Duodenal mucosa (tissue), 2 donors: ENCODE data around the gene UQCR11.

Source experiments
- H3K27ac ChIP-seq: one replicate; pipeline ENCODE4 v1.7.0; 2013; ENCODE audit warnings: low read depth, low read length
- H3K27me3 ChIP-seq, 2 donors: one replicate each; pipeline ENCODE4 v1.7.0; 2013; ENCODE audit warnings: low read length in 2 of 2, control low read depth in 1 of 2; ENCODE audit not compliant: insufficient read depth in 2 of 2, control insufficient read depth in 1 of 2
- H3K36me3 ChIP-seq, 2 donors: one replicate each; pipeline ENCODE4 v1.7.0; 2013; ENCODE audit warnings: low read length in 2 of 2, control low read depth in 1 of 2; ENCODE audit not compliant: insufficient read depth in 2 of 2, control insufficient read depth in 1 of 2
- H3K4me1 ChIP-seq, 2 donors: one replicate each; pipeline ENCODE4 v1.7.0; 2013; ENCODE audit warnings: low read length in 2 of 2, control low read depth in 1 of 2; ENCODE audit not compliant: insufficient read depth in 2 of 2, control insufficient read depth in 1 of 2
- H3K4me3 ChIP-seq, 2 donors: one replicate each; pipeline ENCODE4 v1.7.0; 2013; ENCODE audit warnings: low read length in 2 of 2, low read depth in 1 of 2
- H3K9ac ChIP-seq, 2 donors: one replicate each; pipeline ENCODE4 v1.7.0; 2013; ENCODE audit warnings: low read length in 2 of 2, low read depth in 1 of 2
- H3K9me3 ChIP-seq, 2 donors: one replicate each; pipeline ENCODE4 v1.7.0; 2013; ENCODE audit warnings: low read length in 2 of 2, control low read depth in 1 of 2; ENCODE audit not compliant: control insufficient read depth in 1 of 2

The UQCR11 gene

DNA sequence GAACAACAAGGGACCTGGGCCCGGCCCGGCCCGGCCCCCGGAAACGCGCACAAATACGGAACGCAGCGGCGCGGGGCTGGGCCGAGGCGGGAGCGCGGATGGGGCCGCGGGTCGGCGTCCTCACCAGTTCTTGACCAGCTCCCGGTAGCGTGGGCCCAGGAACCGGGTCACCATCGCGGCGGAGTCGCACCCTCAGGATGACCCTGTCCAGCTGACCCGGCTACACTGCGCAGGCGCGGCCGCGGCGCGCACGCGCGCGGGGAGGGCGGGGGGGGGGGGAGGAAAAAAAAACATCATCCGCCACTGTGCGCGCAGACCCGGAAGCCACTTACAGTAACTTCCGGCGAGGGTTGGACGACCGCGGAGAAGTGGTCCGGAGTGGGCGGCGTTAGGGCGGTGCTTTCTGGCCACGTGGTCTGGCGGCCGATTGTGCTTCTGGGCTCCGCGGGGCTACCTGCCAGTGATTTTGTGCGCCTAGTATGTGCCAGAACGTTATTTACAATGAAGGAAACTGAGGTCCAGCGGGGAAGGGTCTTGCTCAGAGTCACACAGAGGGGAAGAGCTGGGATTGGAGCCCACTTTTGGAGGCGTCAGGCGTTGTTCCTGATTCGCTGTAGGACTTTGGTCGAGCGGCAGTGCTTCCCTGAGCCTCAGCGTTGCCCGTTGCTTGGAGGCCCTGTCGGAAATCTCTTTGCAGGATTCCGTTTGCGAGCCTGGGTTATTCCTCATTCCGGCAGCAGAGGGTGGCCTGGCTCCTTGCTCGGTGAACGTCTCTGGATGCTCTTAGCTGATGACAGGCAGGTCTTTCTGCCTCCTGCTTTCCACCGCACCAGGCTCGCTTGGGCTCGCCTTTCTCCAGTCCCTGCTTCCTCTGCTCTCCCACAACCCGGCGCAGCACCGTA is at the start of gene UQCR11:
TSS of gene UQCR11 (minus strand) at position 227 of the 902 bp plus-strand sequence. CDS start at position 174, 53 bp downstream.
- H3K36me3 ChIP-seq: peaks cover 0 to 12% of the 10 kb centered on the region in 2 donors
- H3K4me1 ChIP-seq: peaks cover 11 to 37% of the 10 kb centered on the region in 2 donors
- peak within 1 kb of the TSS; percentile 92 to 97 for H3K4me3 ChIP-seq
- H3K27me3 ChIP-seq: no peaks in the 10 kb centered on the region
- peak within 1 kb of the TSS; percentile 91 for H3K9ac ChIP-seq
- H3K9me3 ChIP-seq: no peaks in the 10 kb centered on the region
- peak within 1 kb of the TSS; percentile 89 for H3K27ac ChIP-seq

DNA sequence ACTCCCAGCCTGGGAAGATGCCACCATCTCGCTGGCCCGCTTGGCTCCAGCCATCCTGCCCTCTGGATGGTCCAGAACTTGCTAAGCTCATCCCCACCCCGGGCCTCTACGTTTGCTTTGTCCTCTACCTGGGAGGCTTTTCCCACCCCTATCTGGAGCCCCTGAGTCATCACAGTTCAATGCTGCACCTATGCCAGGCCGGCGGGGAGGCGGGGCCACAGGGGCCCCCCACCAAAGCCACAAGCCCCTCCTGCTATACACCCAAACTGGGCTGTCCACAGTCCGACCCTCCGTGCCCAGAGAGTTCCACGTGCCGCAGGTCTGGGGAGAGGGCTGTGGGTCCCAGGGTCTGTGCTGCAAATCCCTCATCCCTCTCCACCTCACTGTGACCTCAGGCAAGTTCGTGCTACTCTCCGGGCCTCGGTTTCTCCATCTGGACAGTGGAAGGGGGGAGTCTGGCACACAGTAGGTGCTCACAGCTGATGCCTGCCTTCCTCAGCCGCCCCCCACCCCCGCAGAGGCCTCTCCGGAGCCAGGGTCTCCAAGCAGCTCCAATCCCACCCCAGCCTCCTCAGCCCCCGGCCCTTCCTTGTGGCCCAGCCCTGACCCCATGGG is 49.0 kb upstream of the UQCR11 start:
- H3K9ac ChIP-seq: no peak overlapping the region
- H3K4me1 ChIP-seq: peaks cover 0 to 3% of the 10 kb centered on the region in 2 donors
- H3K9me3 ChIP-seq: no peaks in the 10 kb centered on the region
- peaks cover 0 to 1% of the 10 kb centered on the region in 2 donors for H3K36me3 ChIP-seq
- no peak overlapping the region for H3K4me3 ChIP-seq
- peaks cover 0 to 4% of the 10 kb centered on the region in 2 donors for H3K27me3 ChIP-seq
- no peak overlapping the region for H3K27ac ChIP-seq

DNA sequence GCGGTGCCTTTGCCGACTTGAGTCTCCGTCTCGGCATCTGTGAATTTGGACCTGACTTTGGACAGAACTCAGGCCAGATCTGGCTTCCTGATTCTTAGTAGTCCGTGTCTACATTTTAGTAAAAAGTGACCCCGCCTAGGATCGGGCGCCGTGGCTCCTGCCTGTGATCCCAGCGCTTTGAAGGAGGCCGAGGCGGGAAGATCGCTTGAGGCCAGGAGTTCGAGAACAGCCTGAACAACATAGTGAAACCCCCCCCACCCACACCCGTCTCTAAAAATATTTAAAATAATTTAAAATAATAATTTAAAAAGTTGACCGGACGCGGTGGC is 48.0 kb upstream of the UQCR11 start:
- Histone ChIP-seq H3K27ac (peak overlapping the region; percentile 44), H3K4me1 (peaks cover 0 to 3% of the 10 kb centered on the region in 2 donors), H3K27me3 (peaks cover 0 to under 1% of the 10 kb centered on the region in 2 donors), H3K36me3 (peaks cover 0 to 6% of the 10 kb centered on the region in 2 donors), H3K4me3 (peak overlapping the region; percentile 75 to 77), H3K9ac (peak overlapping the region; percentile 60 to 84), H3K9me3 (no peaks in the 10 kb centered on the region)

DNA sequence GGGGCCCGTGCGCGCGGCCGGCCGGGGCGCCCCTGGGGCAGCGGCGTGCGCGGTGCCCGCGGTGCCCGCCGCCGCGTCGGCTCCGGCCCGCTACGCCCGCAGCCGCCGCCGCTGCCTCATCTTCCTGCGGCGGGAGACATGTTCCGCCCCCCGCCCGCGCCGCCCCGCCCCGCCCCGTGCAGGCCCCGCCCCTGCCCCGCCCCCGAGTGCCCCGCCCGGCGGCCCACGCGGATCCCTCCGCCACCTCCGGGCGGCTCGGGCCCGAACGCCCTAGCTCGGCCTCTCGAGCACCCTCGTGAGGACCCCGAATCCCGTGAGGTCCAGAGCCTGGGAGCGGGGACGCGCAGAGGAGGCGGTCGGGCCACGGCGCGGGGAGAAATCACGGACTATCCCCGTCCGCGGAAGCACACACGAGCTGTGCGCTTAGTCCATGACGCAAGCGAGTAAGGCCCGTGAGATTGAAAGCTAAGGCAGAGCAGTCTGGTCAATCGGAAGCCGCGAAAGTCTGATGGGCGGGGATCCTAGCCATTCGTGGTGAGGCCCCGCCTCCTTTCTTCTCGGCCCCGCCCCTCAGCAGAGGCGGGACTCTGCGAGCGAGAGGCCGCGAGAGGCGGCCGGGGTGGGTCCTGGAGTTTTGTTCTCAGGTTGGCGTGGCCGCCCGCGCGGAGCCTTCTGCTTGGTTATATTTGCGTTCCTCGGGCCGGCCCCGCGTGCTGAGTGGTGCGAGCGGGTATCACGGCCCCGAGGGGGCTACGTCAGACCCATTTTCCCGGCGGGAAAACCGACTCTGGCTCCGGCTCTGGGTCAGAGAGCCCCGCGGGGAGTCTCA is 47.4 kb upstream of the UQCR11 start, which contains the start of gene TCF3:
TSS of gene TCF3 (minus strand) at position 145 of the 829 bp plus-strand sequence. CDS start 2,367 bp downstream, outside the sequence.
- Histone ChIP-seq H3K27me3 (no peaks in the 10 kb centered on the region), H3K4me1 (peaks cover 0 to 3% of the 10 kb centered on the region in 2 donors), H3K27ac (peak within 1 kb of the TSS; percentile 99), H3K4me3 (peak within 1 kb of the TSS; percentile 75 to 78), H3K36me3 (peaks cover 0 to 11% of the 10 kb centered on the region in 2 donors), H3K9me3 (no peaks in the 10 kb centered on the region), H3K9ac (peak within 1 kb of the TSS; percentile 77 to 84)

DNA sequence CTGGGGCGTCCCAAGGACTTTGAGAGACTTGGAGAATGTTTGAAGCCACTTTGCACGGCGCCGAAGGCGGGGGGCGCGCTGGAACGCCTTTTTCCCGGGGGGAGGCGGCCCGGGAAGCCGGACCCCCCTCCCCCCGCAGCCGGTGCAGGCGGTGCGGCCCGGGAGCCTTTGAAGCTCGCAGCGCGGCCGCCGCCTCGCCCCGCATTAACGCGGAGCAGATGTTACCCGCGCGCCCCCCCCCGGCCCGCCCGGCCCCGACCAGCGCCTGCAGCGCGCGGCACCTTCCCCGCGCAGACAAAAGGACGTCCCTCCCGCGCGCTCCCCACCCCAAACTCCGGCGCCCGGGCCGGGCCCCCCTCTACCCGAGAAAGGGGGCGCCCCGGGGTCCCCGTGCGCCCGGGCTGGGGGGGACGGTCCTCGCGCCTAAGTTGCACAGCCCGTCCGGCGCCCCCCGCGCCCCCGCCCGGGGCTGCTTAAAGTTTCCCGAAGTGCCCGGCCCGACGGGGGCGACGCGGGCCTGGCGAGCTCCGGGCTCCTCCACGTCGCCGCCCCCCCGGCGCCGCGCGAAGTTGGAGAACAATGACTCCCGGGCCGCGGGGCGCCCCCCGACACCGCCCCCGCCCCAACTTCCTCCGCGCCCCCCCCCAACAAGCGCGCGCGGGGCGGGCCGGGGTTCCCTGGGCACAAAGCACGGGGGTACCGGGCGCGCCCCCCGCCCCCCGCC is 46.5 kb upstream of the UQCR11 start:
- H3K4me1 ChIP-seq: peaks cover 0 to 3% of the 10 kb centered on the region in 2 donors
- peak overlapping the region; percentile 46 to 47 for H3K9ac ChIP-seq
- peak overlapping the region; percentile 57 to 61 for H3K4me3 ChIP-seq
- H3K27me3 ChIP-seq: no peaks in the 10 kb centered on the region
- H3K9me3 ChIP-seq: no peaks in the 10 kb centered on the region
- peak overlapping the region; percentile 32 for H3K27ac ChIP-seq
- peaks cover 0 to 18% of the 10 kb centered on the region in 2 donors for H3K36me3 ChIP-seq

DNA sequence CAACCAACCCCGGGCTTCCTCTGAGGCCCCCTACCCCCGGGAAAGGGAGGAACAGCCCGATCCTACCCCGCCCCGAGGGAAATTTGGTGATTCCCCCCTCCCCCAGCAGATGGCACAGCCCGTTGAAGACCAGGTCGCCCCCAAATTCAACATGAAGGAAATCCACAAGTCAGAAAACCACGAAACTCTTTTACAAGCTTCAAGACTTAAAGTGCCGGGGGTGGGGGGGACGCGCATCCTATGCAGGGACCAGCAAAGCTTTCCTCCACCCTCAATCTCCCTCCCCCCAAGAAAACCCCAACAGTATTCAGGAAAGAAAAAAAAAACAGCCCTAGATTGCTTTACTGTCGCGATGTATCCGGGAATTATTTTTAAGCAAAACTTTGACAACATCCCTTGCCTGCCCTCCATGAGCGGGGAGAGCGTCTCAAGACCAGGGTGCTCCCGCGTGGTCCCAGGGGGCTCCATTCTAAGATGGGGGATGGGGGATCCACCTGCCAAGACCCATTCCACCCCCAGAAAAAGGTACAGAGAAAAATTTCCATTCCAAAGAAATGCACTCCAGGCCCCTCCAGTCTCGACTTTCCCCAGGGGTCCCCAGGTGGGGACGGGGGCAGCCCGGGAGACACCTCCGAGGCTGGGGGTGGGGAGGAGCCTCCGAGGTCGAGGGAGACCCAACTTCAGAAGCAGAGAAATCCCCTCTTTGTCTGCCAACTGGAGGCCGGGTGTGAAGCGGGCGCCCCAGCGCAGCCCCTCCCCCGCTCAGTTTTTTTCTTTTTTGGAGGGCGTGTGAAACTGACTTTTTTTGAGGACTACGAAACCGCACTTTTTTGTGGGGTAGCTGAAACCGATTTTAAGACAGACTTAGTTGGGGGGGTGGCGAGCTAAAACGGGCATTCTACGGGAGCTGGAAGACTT is 45.6 kb upstream of the UQCR11 start:
- Histone ChIP-seq H3K4me1 (peaks cover 0 to 3% of the 10 kb centered on the region in 2 donors), H3K27ac (no peak overlapping the region), H3K9me3 (no peaks in the 10 kb centered on the region), H3K4me3 (peak overlapping the region; percentile 57 to 61), H3K27me3 (no peaks in the 10 kb centered on the region), H3K9ac (peak overlapping the region; percentile 46 to 47), H3K36me3 (peaks cover 0 to 23% of the 10 kb centered on the region in 2 donors)

DNA sequence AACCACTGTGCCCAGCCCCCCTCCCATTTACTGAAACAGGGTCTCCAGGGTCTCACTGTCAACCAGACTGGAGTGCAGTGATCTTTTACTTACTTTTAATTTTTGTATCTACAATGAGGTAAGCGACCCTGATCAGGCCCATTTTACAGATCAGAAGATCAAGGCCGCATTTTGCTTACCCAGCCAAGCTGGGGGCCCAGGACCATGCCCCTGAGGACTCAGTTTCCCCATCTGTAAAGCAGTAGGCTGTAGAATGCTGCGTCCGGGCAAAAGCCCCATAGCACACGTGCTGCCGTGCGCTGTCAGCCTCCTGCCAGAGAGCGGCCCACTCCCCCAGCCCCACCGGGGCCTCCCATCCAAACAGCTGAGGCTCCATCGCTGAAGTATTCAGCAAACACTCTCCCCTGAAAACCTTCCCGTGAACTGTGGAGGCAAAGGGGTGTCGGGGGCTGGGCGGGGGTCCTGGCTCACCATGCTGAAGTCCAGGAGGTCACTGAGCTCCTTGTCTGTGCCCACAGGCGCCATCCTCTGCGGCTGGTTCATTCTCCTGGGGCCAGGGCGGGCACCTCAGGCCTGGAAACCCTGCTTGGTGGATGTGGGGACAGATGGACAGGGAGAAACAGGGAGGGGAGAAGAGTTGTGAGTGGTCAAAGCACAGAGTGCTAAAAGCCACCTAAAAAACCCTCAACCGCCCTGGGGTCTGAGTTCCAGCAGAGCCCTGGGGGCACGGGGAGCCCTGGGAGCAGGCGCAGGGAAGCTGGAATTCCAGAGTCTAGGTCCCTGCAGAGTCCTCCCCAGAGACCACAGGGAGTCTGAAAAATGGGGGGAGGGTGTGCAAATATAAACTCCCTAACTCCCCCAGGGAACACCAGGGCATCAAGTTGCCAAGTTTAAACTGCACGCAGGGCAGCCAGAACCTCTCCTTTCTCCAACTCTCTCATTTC is 44.7 kb upstream of the UQCR11 start:
- peak overlapping the region in 1 of 2 donors; percentile 46 for H3K9ac ChIP-seq
- H3K36me3 ChIP-seq: peaks cover 0 to 25% of the 10 kb centered on the region in 2 donors
- H3K4me3 ChIP-seq: peak overlapping the region in 1 of 2 donors; percentile 57
- peaks cover 0 to 3% of the 10 kb centered on the region in 2 donors for H3K4me1 ChIP-seq
- H3K27ac ChIP-seq: no peak overlapping the region
- no peaks in the 10 kb centered on the region for H3K27me3 ChIP-seq
- no peaks in the 10 kb centered on the region for H3K9me3 ChIP-seq

DNA sequence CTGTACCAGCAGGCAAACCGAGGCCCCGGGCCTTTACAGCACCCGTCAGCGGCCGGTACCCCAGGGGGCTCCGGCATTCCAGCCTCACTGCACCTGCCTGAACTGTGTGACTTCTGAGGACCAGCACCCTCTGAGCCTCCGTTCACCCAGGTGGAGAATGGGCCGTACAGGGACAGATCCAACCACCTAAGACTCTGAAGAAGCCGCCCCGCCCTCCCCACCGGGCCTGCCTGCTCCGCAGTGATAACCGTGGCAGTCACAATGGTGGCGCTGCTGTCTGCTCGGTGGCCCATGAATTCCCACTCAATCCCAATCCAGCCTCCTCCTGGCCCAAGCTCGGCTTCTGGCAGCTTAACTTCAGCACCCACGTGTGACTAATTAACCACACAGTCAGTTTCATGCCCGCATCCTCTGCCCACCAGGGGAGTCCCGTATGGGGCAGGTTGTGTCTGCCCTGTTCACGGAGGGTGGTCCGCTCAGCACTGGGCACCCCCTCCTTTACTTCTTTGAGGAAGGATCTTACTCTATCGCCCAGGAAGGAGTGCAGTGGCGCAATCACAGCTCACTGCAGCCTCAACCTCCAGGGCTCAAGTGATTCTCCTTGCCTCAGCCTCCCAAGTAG is 43.8 kb upstream of the UQCR11 start:
- no peaks in the 10 kb centered on the region for H3K27me3 ChIP-seq
- no peak overlapping the region for H3K9ac ChIP-seq
- no peaks in the 10 kb centered on the region for H3K9me3 ChIP-seq
- peaks cover 0 to 30% of the 10 kb centered on the region in 2 donors for H3K36me3 ChIP-seq
- peaks cover 0 to 3% of the 10 kb centered on the region in 2 donors for H3K4me1 ChIP-seq
- no peak overlapping the region for H3K4me3 ChIP-seq
- H3K27ac ChIP-seq: no peak overlapping the region
